PC-9 (cell line): Measurements from ENCODE around the gene LTB. TPM values are rescaled to one million over a fixed set of nuclear protein-coding genes. Genes with fewer than 3 reads are reported as not detected.
"Not testable (repeated sequence)": the region's sequence is repeated elsewhere in the genome, so short reads cannot be mapped to it uniquely, and the experiment has no call there.

Source experiments
- BruUV-seq: library from RNA; stranded (reverse); fragments of 400-500 nt; replicated peaks from 2 replicates; lab custom pipeline; 2021; lab: Mats Ljungman, UMichigan
- CTCF ChIA-PET: fragments of 300-600 bp; sonication (Branson Sonifier 250); formaldehyde crosslinking; loops from one replicate; lab custom pipeline; 2022; ENCODE audit warnings: antibody characterized with exemption; lab: Charles Lee
- POLR2A ChIA-PET: fragments of 300-600 bp; sonication (Branson Sonifier 250); formaldehyde crosslinking; loops from one replicate; lab custom pipeline; 2022; ENCODE audit warnings: antibody characterized with exemption; ENCODE audit not compliant: unreplicated experiment; lab: Charles Lee
- DNase-seq, 2 experiments: peaks; one replicate each; pipeline versions ENCODE4 v3.0.0 to v3.0.0-alpha.2; 2015 to 2022; ENCODE audit warnings: mixed read lengths in 1 of 2
- H2AFZ ChIP-seq: fragments of 200-600 bp; sonication (generic); 2 replicates; pipeline ENCODE4 v1.8.1; 2017; ENCODE audit warnings: antibody characterized with exemption
- H3F3A ChIP-seq: fragments of 200-600 bp; sonication (generic); 2 replicates; pipeline ENCODE4 v1.8.1; 2017; ENCODE audit warnings: antibody characterized with exemption, mild to moderate bottlenecking, low read depth; ENCODE audit not compliant: insufficient read depth
- H3K27ac ChIP-seq: fragments of 200-600 bp; sonication (generic); 2 replicates; pipeline ENCODE4 v1.6.1; 2016; ENCODE audit warnings: mixed run types
- H3K27me3 ChIP-seq: fragments of 200-600 bp; sonication (generic); 2 replicates; pipeline ENCODE4 v1.6.1; 2016; ENCODE audit warnings: low read depth, mixed run types; ENCODE audit not compliant: insufficient read depth
- H3K36me3 ChIP-seq: fragments of 200-600 bp; sonication (generic); 2 replicates; pipeline ENCODE4 v1.6.1; 2016; ENCODE audit warnings: low read depth, mixed run types
- H3K4me1 ChIP-seq: fragments of 200-600 bp; sonication (generic); replicated peaks from 2 replicates; pipeline ENCODE4 v1.6.1; 2016; ENCODE audit warnings: mixed run types; ENCODE audit not compliant: insufficient read depth
- H3K4me2 ChIP-seq: fragments of 200-600 bp; sonication (generic); 2 replicates; pipeline ENCODE4 v1.6.1; 2017; ENCODE audit warnings: mixed run types
- H3K4me3 ChIP-seq: fragments of 200-600 bp; sonication (generic); 2 replicates; pipeline ENCODE4 v1.6.1; 2016; ENCODE audit warnings: mixed run types
- H3K79me2 ChIP-seq: fragments of 200-600 bp; sonication (generic); 2 replicates; pipeline ENCODE4 v1.6.1; 2017; ENCODE audit warnings: low read depth, mixed run types
- H3K9me2 ChIP-seq: fragments of 200-600 bp; sonication (generic); 2 replicates; pipeline ENCODE4 v1.8.1; 2017; ENCODE audit warnings: mild to moderate bottlenecking; ENCODE audit not compliant: insufficient read depth
- H3K9me3 ChIP-seq: fragments of 200-600 bp; sonication (generic); 2 replicates; pipeline ENCODE4 v1.8.1; 2016; ENCODE audit warnings: low read depth; ENCODE audit not compliant: insufficient read depth
- H4K20me1 ChIP-seq: fragments of 200-600 bp; sonication (generic); 2 replicates; pipeline ENCODE4 v1.8.1; 2017; ENCODE audit not compliant: insufficient read depth
- EZH2 ChIP-seq: fragments of 200-600 bp; sonication (generic); IDR thresholded peaks from 2 replicates; pipeline ENCODE4 v1.8.0; 2017; ENCODE audit warnings: antibody characterized with exemption, low read depth
- intact Hi-C: fragments of 100-400 bp; cut with micrococcal nuclease; formaldehyde crosslinking; loops from one replicate; pipeline ENCODE4 v1.10.0; 2022; ENCODE audit not compliant: unreplicated experiment
- total RNA-seq: library from RNA; stranded (reverse); gene quantifications from 2 replicates; pipeline ENCODE4 v1.2.3, GENCODE V29; 2021
- TF ChIP-seq, protein P1 (sequence below): fragments of 200-600 bp; sonication (generic); conservative IDR thresholded peaks from 2 replicates; pipeline ENCODE4 v1.6.1; 2017; ENCODE audit warnings: mixed run types, antibody characterized with exemption, mild to moderate bottlenecking, moderate library complexity

Gene LTB
- total RNA-seq, 1 experiment from 2014 or later, result not detected

DNA sequence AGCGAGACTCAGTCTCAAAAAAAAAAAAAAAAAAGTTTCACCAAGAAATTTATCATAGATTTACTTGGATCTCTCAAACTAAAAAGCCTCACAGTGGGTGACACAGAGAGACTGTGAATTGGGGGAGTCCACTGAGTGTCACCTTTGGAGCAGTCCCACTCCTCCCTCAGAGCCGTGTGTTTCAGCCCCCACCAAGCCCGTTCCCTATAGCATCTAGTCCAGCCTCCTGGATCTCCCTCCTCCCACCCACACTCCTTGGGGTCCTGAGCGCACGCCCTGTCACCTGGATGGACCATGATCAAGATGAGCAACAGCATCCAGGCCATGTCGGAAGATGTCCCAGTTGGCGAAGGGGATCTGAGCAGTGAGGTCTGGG is 10.2 kb upstream of the LTB start:
- no TSS peak for BruUV-seq
- Histone ChIP-seq H3K4me2 (no peak overlapping the region), H3K9me3 (no peaks in the 10 kb centered on the region), H3K4me1 (no peaks in the 10 kb centered on the region), H3K4me3 (no peak overlapping the region), H3K9me2 (no peaks in the 10 kb centered on the region), H3K27me3 (no peaks in the 10 kb centered on the region), H3K27ac (no peak overlapping the region), H4K20me1 (no peaks in the 10 kb centered on the region), H3F3A (no peaks in the 10 kb centered on the region), H3K79me2 (no peaks in the 10 kb centered on the region), H3K36me3 (no peaks in the 10 kb centered on the region), H2AFZ (no peak overlapping the region)
- intact Hi-C loops, result no loop called here
- DNase-seq, result no peak
- TF ChIP-seq EZH2, result no peak
- TF ChIP-seq, protein P1, sequence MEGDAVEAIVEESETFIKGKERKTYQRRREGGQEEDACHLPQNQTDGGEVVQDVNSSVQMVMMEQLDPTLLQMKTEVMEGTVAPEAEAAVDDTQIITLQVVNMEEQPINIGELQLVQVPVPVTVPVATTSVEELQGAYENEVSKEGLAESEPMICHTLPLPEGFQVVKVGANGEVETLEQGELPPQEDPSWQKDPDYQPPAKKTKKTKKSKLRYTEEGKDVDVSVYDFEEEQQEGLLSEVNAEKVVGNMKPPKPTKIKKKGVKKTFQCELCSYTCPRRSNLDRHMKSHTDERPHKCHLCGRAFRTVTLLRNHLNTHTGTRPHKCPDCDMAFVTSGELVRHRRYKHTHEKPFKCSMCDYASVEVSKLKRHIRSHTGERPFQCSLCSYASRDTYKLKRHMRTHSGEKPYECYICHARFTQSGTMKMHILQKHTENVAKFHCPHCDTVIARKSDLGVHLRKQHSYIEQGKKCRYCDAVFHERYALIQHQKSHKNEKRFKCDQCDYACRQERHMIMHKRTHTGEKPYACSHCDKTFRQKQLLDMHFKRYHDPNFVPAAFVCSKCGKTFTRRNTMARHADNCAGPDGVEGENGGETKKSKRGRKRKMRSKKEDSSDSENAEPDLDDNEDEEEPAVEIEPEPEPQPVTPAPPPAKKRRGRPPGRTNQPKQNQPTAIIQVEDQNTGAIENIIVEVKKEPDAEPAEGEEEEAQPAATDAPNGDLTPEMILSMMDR, result no peak
- ChIA-PET POLR2A (no interaction called here), CTCF (interaction anchor here (0.6 kb wide), 1 partner anchor 328 kb away, joined by 5 read pairs; no protein-coding TSS in a partner anchor)

DNA sequence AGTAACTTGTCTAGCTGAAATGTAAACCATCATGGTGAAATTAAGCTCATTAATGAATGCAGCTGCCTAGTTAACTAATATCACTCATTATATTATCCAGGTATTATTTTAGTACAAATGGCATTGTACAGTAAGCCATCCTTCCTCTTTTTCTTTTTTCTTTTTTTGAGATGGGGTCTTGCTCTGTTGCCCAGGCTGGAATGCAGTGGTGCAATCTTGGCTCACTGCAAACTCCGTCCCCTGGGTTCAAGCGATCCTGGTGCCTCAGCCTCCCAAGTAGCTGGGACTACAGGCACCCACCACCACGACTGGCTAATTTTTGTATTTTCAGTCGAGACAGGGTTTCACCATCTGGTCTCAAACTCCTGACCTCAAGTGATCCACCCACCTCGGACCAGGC is 8.5 kb upstream of the LTB start:
- H3K4me1 ChIP-seq, H3K9me3 ChIP-seq, CTCF ChIA-PET, intact Hi-C loops, H3K79me2 ChIP-seq, H3F3A ChIP-seq, H3K27ac ChIP-seq, DNase-seq, H3K27me3 ChIP-seq, H3K9me2 ChIP-seq, H2AFZ ChIP-seq, H3K4me2 ChIP-seq, H3K4me3 ChIP-seq, H4K20me1 ChIP-seq, H3K36me3 ChIP-seq, BruUV-seq: not testable (repeated sequence)
- POLR2A ChIA-PET, result interaction anchor here (0.7 kb wide), 1 partner anchor 16 kb away, joined by 6 read pairs; no protein-coding TSS in a partner anchor

DNA sequence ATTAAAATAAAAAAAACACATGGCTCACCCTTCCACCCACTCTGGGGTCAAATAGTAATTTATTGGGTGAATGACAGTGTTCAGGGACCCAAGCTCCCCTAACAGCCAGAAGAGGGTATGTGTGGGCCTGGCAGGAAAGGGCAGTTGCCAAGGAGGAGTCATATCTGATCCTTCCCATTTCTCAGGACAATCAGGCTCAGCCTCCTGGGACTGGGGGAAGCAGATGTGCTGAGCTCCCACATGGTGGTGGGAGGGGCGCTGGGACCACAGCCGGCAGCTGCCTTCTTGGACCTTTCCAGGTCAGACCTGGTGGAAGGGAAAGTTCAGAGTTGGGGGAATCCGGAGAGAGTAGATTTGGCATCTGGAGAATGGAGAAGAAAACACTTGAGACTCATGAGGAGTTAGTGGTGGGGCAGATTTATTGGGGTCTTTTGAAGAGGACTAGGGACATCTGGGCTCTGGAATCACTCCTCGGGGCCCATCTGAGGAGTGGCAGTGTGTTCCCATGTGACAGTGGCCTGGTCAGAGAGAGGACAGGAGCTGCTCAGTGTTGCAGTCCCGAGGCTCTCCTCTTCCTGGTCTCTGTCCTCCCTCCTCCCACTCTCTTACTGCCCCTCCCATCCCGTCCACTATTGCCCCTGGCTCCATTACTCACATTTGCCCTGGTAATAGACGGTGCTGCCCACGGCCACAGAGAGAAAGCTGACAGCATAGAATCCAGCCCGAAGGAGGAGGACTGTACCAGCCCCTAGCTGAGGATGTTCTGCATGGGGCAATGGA is 6.8 kb upstream of the LTB start:
- H3K4me1 ChIP-seq, result no peaks in the 10 kb centered on the region
- H4K20me1 ChIP-seq, result no peaks in the 10 kb centered on the region
- no peak overlapping the region for H2AFZ ChIP-seq
- POLR2A ChIA-PET, result interaction anchor here (0.6 kb wide), 1 partner anchor 837 kb away, joined by 10 read pairs; no protein-coding TSS in a partner anchor
- H3K4me2 ChIP-seq, result no peak overlapping the region
- no peaks in the 10 kb centered on the region for H3F3A ChIP-seq
- CTCF ChIA-PET, result no interaction called here
- H3K9me2 ChIP-seq, result no peaks in the 10 kb centered on the region
- H3K79me2 ChIP-seq, result no peaks in the 10 kb centered on the region
- no TSS peak for BruUV-seq
- H3K27me3 ChIP-seq, result no peaks in the 10 kb centered on the region
- no peak for DNase-seq
- no peak overlapping the region for H3K27ac ChIP-seq
- H3K36me3 ChIP-seq, result no peaks in the 10 kb centered on the region
- no peak overlapping the region for H3K4me3 ChIP-seq
- intact Hi-C loops, result no loop called here
- no peaks in the 10 kb centered on the region for H3K9me3 ChIP-seq
- TF ChIP-seq, protein P1, result no peak
- no peak for TF ChIP-seq EZH2
